ENCODE measurements around the gene PHLDB1.

- no peak for TF ChIP-seq CTCF (IDR thresholded peaks at IDR 0.05)
- no peak for TF ChIP-seq POLR2A (IDR thresholded peaks at IDR 0.05)
Observed at GRCh38 chr11:118631142-118631909, 23.9 kb downstream of the PHLDB1 start.

Data from lower leg skin (tissue), 3 donors.